Hematopoietic multipotent progenitor cell treated with erythropoietin and hydrocortisone succinate and interleukin-3 and kit ligand, for 8 days (in vitro differentiated cells): ENCODE data around the gene PSMB2.

ENCODE experiments used
- DNase-seq: peaks from one replicate; pipeline ENCODE4 v3.0.0-alpha.2; 2015

Gene PSMB2

DNA sequence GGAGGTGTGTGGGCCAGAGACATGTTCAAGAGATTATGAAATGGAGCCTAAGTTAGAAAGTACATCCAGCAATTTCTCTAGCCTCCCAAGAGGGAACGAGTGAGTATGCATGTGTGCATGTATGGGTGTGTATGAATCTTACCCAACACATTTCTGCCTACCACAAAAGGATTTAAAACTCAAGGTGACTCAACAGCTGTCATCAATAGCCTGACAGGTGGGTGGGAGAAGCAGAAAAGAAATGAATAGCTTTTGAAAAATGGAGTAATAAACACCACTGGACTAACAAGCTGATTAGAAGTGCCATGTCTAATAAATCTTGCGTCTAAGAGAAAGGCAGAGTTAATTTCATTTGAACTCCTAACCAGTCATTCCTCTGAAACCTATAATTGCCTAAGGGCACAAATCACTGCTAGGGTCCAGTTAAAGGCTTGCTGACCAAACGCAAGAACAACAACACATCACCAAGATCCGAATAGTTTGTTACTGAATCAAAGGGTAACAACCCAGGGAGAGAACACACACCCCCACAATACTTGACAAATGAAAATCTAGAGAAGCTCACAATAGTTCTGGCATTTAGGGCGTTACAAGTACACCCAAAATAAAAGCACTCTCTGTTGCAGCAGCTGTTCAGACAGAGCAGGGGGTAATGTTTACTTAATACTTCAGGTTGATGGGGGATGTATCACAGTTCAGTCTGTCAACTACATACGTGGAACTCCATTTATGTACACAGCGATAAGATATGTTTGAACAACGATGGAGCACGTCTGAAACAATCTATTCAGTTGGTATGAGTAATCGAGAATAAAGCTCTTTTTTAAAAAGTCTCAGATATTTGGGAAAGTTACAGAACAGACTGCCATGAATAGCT is 85.5 kb downstream of the PSMB2 start:
- DNase-seq: no peak

DNA sequence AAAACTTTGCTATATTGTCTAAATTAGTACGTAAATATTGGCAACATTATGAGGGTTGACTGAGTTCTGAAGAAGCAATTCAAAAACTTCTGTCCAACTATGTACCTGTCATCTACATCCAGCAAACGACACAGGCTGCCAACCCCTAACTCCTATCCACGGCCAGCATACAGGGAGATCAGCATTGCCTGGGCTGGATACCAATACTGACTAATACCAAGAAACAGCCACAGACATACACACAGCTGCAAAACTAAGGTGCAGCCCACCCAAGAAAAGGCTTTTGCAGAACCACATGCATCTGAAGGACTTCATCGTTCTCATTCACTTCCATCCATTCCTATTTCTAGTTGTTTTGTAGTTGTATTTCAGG is 86.1 kb downstream of the PSMB2 start:
- no peak for DNase-seq

- DNase-seq: no peak
These were observed 86.8 kb downstream of the PSMB2 start for GRCh38 chr1:35554266-35555211.

DNA sequence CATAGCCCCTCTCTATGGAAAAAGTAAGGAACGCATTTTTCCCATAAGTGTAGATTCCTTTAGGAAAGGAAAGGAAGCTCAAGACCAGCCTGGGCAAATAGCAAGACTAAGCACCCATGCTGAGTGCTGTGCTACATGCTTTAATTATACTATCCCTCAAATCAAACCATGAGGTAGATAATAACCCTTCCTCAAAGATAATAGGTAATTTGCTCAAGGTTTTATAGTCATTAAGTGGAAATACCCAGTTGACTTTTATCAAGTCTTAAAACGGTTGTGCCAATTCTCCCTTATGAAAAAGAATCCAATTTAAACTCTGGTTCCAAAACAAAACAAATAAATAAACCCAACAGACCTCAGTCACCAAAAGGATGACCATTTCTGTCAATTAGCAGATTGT is 87.5 kb downstream of the PSMB2 start:
- no peak for DNase-seq
